Pancreas (tissue), 10 donors: ENCODE results near the gene MAGI1. TPM values are rescaled to one million over a fixed set of nuclear protein-coding genes. Genes with fewer than 3 reads are reported as not detected.

Source experiments
- ATAC-seq, 4 donors: fragments of 200-7000 bp; cut with Tn5 transposase; one replicate each; pipeline versions ENCODE4 v1.8.0 to v1.9.1; 2020; ENCODE audit warnings: mild to moderate bottlenecking in 4 of 4, moderate library complexity in 4 of 4
- DNase-seq, 6 donors: peaks; one replicate each; pipeline ENCODE4 v3.0.0-alpha.2; 2020
- FAIRE-seq: peaks from 2 replicates; lab custom pipeline; 2012; peaks lifted over from hg19 to GRCh38; lab: Jason Lieb, UNC
- H3K27ac ChIP-seq, 4 donors: fragments of 200-600 bp; sonication (generic); 1 replicate in 3 of 4; 2 replicates in 1 of 4; pipeline versions ENCODE4 v1.5.0 to v1.8.0; 2020
- H3K27me3 ChIP-seq, 4 donors: fragments of 200-600 bp; one replicate each; pipeline ENCODE4 v1.8.0; 2021
- H3K36me3 ChIP-seq, 3 donors: fragments of 200-600 bp; sonication (generic) in 1 of 3; one replicate each; pipeline versions ENCODE4 v1.5.0 to v1.8.0; 2020 to 2021
- H3K4me1 ChIP-seq, 3 donors: fragments of 200-600 bp; one replicate each; pipeline ENCODE4 v1.8.0; 2021
- H3K4me3 ChIP-seq, 4 donors: fragments of 200-600 bp; sonication (generic) in 2 of 4; one replicate each; pipeline versions ENCODE4 v1.5.0 to v1.8.0; 2020 to 2021
- H3K9me3 ChIP-seq, 4 donors: fragments of 200-600 bp; one replicate each; pipeline ENCODE4 v1.8.0; 2021
- CTCF ChIP-seq, 4 donors: fragments of 200-600 bp; sonication (generic) in 3 of 4; IDR thresholded peaks; one replicate each; pipeline versions ENCODE4 v1.5.0 to v1.8.0; 2021; ENCODE audit warnings: antibody characterized with exemption in 4 of 4
- WGBS, 2 donors: extraction: QIAGEN DNeasy Blood & Tissue Kit; methylation state at CpG; one replicate each; pipeline ENCODE4 v1.1.7; 2013; 5-methylcytosine and 5-hydroxymethylcytosine counted together
- intact Hi-C, 3 donors: fragments of 100-400 bp; cut with DNase I; formaldehyde crosslinking; loops; one replicate each; pipeline versions ENCODE4 v1.11.1 to v1.14.2; 2022
- polyA plus RNA-seq, 2 donors: library from polyadenylated mRNA; stranded (reverse); fragments of 200-250 nt; gene quantifications; one replicate each; pipeline ENCODE4 v1.2.3, GENCODE V29; 2013
- total RNA-seq, 6 donors: library from RNA; stranded (reverse); fragmentation: NEBNext Ultra II Directional in 4 of 6; extraction: Animal tissue kit (Norgen Biotek cat#: 25700) in 4 of 6; gene quantifications; one replicate each; pipeline versions ENCODE4 v1.2.1 to v1.2.4, GENCODE V29; 2021 to 2023
- donor health status: healthy with polysubstance abuse.
- donor health status: DM: no; HTN: no; CAD: no; lungs with moderate emphysema.
- donor health status: DM: no; HTN: no; CAD: no.
- donor health status: control.
- donor health status: control.
- donor health status: Bipolar disorder and iron deficiency.
- donor health status: DM: yes; HTN: yes; CAD: no.
- donor health status: DM: no; HTN: no; CAD: no.
- donor health status: DM: no; HTN: no; CAD: no.
- donor health status: DM: yes; HTN: yes; CAD: no.

MAGI1 gene
- total and polyA plus RNA-seq, 8 donors = 19.7 to 45.1 (median 28.0) TPM

- ATAC-seq = peak in 1 of 4 donors; percentile 40
- Histone ChIP-seq H3K4me1 (peaks cover 15 to 28% (median 17%) of the 10 kb centered on the region in 3 donors), H3K4me3 (no peak overlapping the region), H3K27me3 (no peaks in the 10 kb centered on the region), H3K27ac (peak overlapping the region in 2 of 4 donors; percentile 8 to 9), H3K9me3 (no peaks in the 10 kb centered on the region), H3K36me3 (no peaks in the 10 kb centered on the region)
- TF ChIP-seq CTCF (IDR thresholded peaks at IDR 0.05) = no peak
- WGBS, 2 donors = 56 to 61% methylated on average over 6 of the region's 6 CpGs
- intact Hi-C loops = no loop called here
- no peak for FAIRE-seq
- no peak for DNase-seq
These were observed 163.2 kb downstream of the MAGI1 start for GRCh38 chr3:65875393-65876027.

- Histone ChIP-seq H3K9me3 (no peaks in the 10 kb centered on the region), H3K4me3 (no peak overlapping the region), H3K36me3 (no peaks in the 10 kb centered on the region), H3K27me3 (no peaks in the 10 kb centered on the region), H3K27ac (no peak overlapping the region), H3K4me1 (peaks cover 15 to 28% (median 17%) of the 10 kb centered on the region in 3 donors)
- DNase-seq = no peak
- no peak for TF ChIP-seq CTCF (IDR thresholded peaks at IDR 0.05)
- 94 to 95% methylated on average over 3 of the region's 3 CpGs for WGBS, 2 donors
- no peak for ATAC-seq
- FAIRE-seq = no peak
- intact Hi-C loops = no loop called here
These were observed 164.8 kb downstream of the MAGI1 start for GRCh38 chr3:65873869-65874268.

GRCh38 chr3:65873028-65873427 is 165.7 kb downstream of the MAGI1 start:
- no peaks in the 10 kb centered on the region for H3K27me3 ChIP-seq
- no peak overlapping the region for H3K27ac ChIP-seq
- no peaks in the 10 kb centered on the region for H3K36me3 ChIP-seq
- TF ChIP-seq CTCF (IDR thresholded peaks at IDR 0.05) = no peak
- H3K4me1 ChIP-seq = peaks cover 15 to 28% (median 17%) of the 10 kb centered on the region in 3 donors
- DNase-seq (peak in 1 of 6 donors; percentile 13), FAIRE-seq (no peak), ATAC-seq (peak in 2 of 4 donors; percentile 7 to 34)
- H3K4me3 ChIP-seq = no peak overlapping the region
- intact Hi-C loops = no loop called here
- no peaks in the 10 kb centered on the region for H3K9me3 ChIP-seq
- 70 to 74% methylated on average over 6 of the region's 6 CpGs for WGBS, 2 donors

- Histone ChIP-seq H3K4me1 (peaks cover 15 to 28% (median 17%) of the 10 kb centered on the region in 3 donors), H3K4me3 (no peak overlapping the region), H3K27ac (peak overlapping the region in 3 of 4 donors; percentile 2 to 58 (median 27)), H3K9me3 (no peaks in the 10 kb centered on the region), H3K27me3 (no peaks in the 10 kb centered on the region), H3K36me3 (no peaks in the 10 kb centered on the region)
- ATAC-seq (peak; percentile 83 to 90 (median 88)), DNase-seq (peak; percentile 78 to 92 (median 84)), FAIRE-seq (no peak)
- 15 to 19% methylated on average over 6 of the region's 6 CpGs for WGBS, 2 donors
- intact Hi-C loops = no loop called here
- TF ChIP-seq CTCF (IDR thresholded peaks at IDR 0.05) = no peak
These were observed 167.2 kb downstream of the MAGI1 start for GRCh38 chr3:65871305-65872141.
